Mesenchymal stem cell (in vitro differentiated cells and primary cell): Measurements from ENCODE around the gene MICALL1.
A peak's percentile ranks its signal among the peaks of the same experiment; 100 is the strongest.

Experiments used
- DNase-seq: peaks from one replicate; pipeline ENCODE4 v3.0.0-alpha.2; 2013
- H2AFZ ChIP-seq: one replicate; pipeline ENCODE4 v1.6.1; 2013; ENCODE audit warnings: low read depth, mild to moderate bottlenecking, control low read depth, inconsistent platforms, low read length, moderate library complexity
- H2AK5ac ChIP-seq: 2 replicates; pipeline ENCODE4 v1.6.1; 2013; ENCODE audit warnings: low read length, moderate library complexity, mild to moderate bottlenecking, inconsistent platforms; ENCODE audit not compliant: severe bottlenecking
- H2BK120ac ChIP-seq: one replicate; pipeline ENCODE4 v1.6.1; 2013; ENCODE audit warnings: low read depth, mild to moderate bottlenecking, inconsistent platforms, low read length, moderate library complexity
- H2BK12ac ChIP-seq, 2 experiments: one replicate each; pipeline ENCODE4 v1.6.1; 2013; ENCODE audit warnings: inconsistent platforms in 2 of 2, low read length in 2 of 2, mild to moderate bottlenecking in 2 of 2, moderate library complexity in 2 of 2, control low read depth in 1 of 2
- H2BK15ac ChIP-seq: one replicate; pipeline ENCODE4 v1.6.1; 2013; ENCODE audit warnings: mild to moderate bottlenecking, low read depth, inconsistent platforms; ENCODE audit not compliant: poor library complexity, severe bottlenecking
- H2BK5ac ChIP-seq: 2 replicates; pipeline ENCODE4 v1.6.1; 2013; ENCODE audit warnings: low read depth, mild to moderate bottlenecking, low read length, control low read depth, inconsistent platforms; ENCODE audit not compliant: poor library complexity, severe bottlenecking
- H3K14ac ChIP-seq, 2 experiments: one replicate each; pipeline ENCODE4 v1.6.1; 2013; ENCODE audit warnings: inconsistent platforms in 2 of 2, low read length in 2 of 2, control low read depth in 1 of 2, mild to moderate bottlenecking in 1 of 2, moderate library complexity in 1 of 2
- H3K18ac ChIP-seq, 2 experiments: one replicate each; pipeline ENCODE4 v1.6.1; 2013; ENCODE audit warnings: inconsistent platforms in 2 of 2, low read length in 2 of 2, control low read depth in 1 of 2, low read depth in 1 of 2, mild to moderate bottlenecking in 1 of 2
- H3K23ac ChIP-seq, 2 experiments: one replicate each; pipeline ENCODE4 v1.6.1; 2013; ENCODE audit warnings: inconsistent platforms in 2 of 2, low read length in 2 of 2, mild to moderate bottlenecking in 2 of 2, moderate library complexity in 2 of 2, control low read depth in 1 of 2
- H3K27ac ChIP-seq: 2 replicates; pipeline ENCODE4 v1.5.1; 2013; ENCODE audit warnings: mild to moderate bottlenecking, moderate library complexity, low read length, control low read depth, inconsistent platforms; ENCODE audit not compliant: poor library complexity, severe bottlenecking
- H3K27me3 ChIP-seq, 2 experiments: 2 replicates each; pipeline versions ENCODE4 v1.6.1 to v1.7.0; 2013; ENCODE audit warnings: low read length in 2 of 2, mild to moderate bottlenecking in 2 of 2, moderate library complexity in 2 of 2, control low read depth in 1 of 2, inconsistent platforms in 1 of 2; ENCODE audit not compliant: control insufficient read depth in 1 of 2, insufficient read depth in 1 of 2
- H3K36me3 ChIP-seq, 2 experiments: 2 replicates each; pipeline versions ENCODE4 v1.6.1 to v1.7.0; 2013; ENCODE audit warnings: low read length in 2 of 2, control low read depth in 1 of 2, inconsistent platforms in 1 of 2, low read depth in 1 of 2, mild to moderate bottlenecking in 1 of 2; ENCODE audit not compliant: insufficient read depth in 2 of 2, control insufficient read depth in 1 of 2
- H3K4ac ChIP-seq, 2 experiments: one replicate each; pipeline ENCODE4 v1.6.1; 2013; ENCODE audit warnings: inconsistent platforms in 2 of 2, low read length in 2 of 2, mild to moderate bottlenecking in 2 of 2, moderate library complexity in 2 of 2, control low read depth in 1 of 2, low read depth in 1 of 2
- H3K4me1 ChIP-seq: 2 replicates; pipeline ENCODE4 v1.6.1; 2013; ENCODE audit warnings: low read depth, low read length, control low read depth; ENCODE audit not compliant: control insufficient read depth, insufficient read depth
- H3K4me2 ChIP-seq: 2 replicates; pipeline ENCODE4 v1.6.1; 2013; ENCODE audit warnings: low read length, mild to moderate bottlenecking, inconsistent platforms; ENCODE audit not compliant: poor library complexity, severe bottlenecking
- H3K4me3 ChIP-seq, 2 experiments: 2 replicates each; pipeline versions ENCODE4 v1.5.1 to v1.7.0; 2013; ENCODE audit warnings: low read length in 2 of 2, mild to moderate bottlenecking in 2 of 2, control low read depth in 1 of 2, low read depth in 1 of 2; ENCODE audit not compliant: insufficient read depth in 1 of 2
- H3K79me1 ChIP-seq: replicated peaks from 2 replicates; pipeline ENCODE4 v1.6.1; 2013; ENCODE audit warnings: mild to moderate bottlenecking, control low read depth, low read length, inconsistent platforms; ENCODE audit not compliant: poor library complexity, severe bottlenecking
- H3K9ac ChIP-seq: 2 replicates; pipeline ENCODE4 v1.7.0; 2013; ENCODE audit warnings: mild to moderate bottlenecking, low read length, moderate library complexity
- H3K9me3 ChIP-seq: 2 replicates; pipeline ENCODE4 v1.7.0; 2013; ENCODE audit warnings: mild to moderate bottlenecking, low read length; ENCODE audit not compliant: control insufficient read depth
- H4K8ac ChIP-seq: one replicate; pipeline ENCODE4 v1.6.1; 2013; ENCODE audit warnings: inconsistent platforms, mild to moderate bottlenecking, low read length, moderate library complexity
- H4K91ac ChIP-seq: one replicate; pipeline ENCODE4 v1.6.1; 2013; ENCODE audit warnings: mild to moderate bottlenecking, low read length, inconsistent platforms
- WGBS: methylation state at CpG from one replicate; pipeline ENCODE4 v1.1.7; 2013; ENCODE audit warnings: mixed read lengths; 5-methylcytosine and 5-hydroxymethylcytosine counted together

MICALL1 gene

DNA sequence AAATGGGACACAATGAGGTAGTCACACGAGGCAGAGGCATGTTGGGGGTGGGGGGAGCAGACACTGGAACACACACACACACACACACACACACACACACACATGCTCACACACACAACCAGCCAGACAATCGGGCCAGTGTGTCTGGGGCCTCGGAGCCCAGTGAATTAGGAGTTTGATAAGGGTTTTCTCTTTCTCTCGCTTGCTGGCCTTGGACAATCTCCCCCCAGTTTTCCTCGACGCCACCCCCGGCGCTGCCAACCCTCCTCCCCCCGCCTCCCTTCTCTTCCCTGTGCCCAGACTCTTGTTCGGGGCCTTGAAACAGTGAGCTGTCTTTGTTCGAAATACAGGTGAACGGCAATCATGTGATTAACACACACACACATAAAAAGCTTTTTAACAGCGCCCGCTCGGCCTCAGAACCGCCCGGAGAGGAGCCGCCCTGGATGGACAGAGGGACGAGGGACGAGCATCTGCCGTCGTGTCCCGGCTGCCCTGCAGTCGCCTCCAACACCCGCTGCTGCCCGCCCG lies 79.7 kb downstream of the MICALL1 start:
- Histone ChIP-seq H2AFZ (no peak overlapping the region), H3K36me3 (peaks cover 0 to 24% of the 10 kb centered on the region in 2 experiments), H3K4me2 (no peak overlapping the region)

DNA sequence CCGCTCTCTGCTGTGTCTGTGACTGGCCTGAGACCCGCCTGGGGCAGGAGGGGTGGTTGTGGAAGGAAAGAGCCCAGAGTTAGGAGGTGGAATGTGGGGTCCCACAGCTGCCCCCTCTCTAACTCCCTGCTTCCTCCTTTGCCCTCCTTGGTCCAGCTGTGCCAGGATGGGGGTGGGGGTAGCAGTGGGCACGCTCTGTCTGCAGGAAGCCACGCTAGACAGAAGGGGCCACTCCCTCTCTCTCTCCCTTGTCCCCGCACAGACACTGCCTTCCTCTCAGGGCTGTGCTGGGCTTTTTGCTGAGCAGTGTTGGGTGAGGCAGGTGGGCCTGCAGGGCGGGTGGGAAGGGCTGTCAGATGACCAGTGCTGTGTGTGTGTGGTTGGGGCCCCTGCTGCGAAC lies 80.3 kb downstream of the MICALL1 start:
- Histone ChIP-seq H3K9ac (no peak overlapping the region), H2AK5ac (no peak overlapping the region), H3K9me3 (no peaks in the 10 kb centered on the region), H4K8ac (no peak overlapping the region), H3K36me3 (peaks cover 0 to 19% of the 10 kb centered on the region in 2 experiments), H2BK15ac (no peak overlapping the region), H3K4ac (no peak overlapping the region), H3K14ac (no peak overlapping the region), H3K79me1 (no peaks in the 10 kb centered on the region), H2BK5ac (no peak overlapping the region), H3K4me3 (no peak overlapping the region), H2AFZ (no peak overlapping the region), H3K4me1 (peaks cover 4% of the 10 kb centered on the region), H3K27ac (no peak overlapping the region), H3K18ac (no peak overlapping the region), H2BK12ac (no peak overlapping the region), H4K91ac (peak overlapping the region; percentile 28), H3K27me3 (peaks cover 0 to 29% of the 10 kb centered on the region in 2 experiments), H2BK120ac (no peak overlapping the region), H3K4me2 (no peak overlapping the region), H3K23ac (no peak overlapping the region)
- no CpG with 5 or more reads among the region's 7 CpGs for WGBS
- no peak for DNase-seq

More for the DNA sequence above, 79.7 kb downstream of the MICALL1 start:
- no peak overlapping the region for H3K9ac ChIP-seq
- no peak overlapping the region for H2BK5ac ChIP-seq
- H2AK5ac ChIP-seq, result no peak overlapping the region
- no peak overlapping the region for H3K23ac ChIP-seq
- 87% methylated on average over 22 of the region's 27 CpGs for WGBS
- no peak overlapping the region for H2BK12ac ChIP-seq
- H3K4me3 ChIP-seq, result no peak overlapping the region
- H3K27me3 ChIP-seq, result peaks cover 0 to 32% of the 10 kb centered on the region in 2 experiments
- no peak overlapping the region for H4K8ac ChIP-seq
- H3K27ac ChIP-seq, result no peak overlapping the region
- H4K91ac ChIP-seq, result no peak overlapping the region
- no peak overlapping the region for H2BK120ac ChIP-seq
- H3K18ac ChIP-seq, result no peak overlapping the region
- H2BK15ac ChIP-seq, result no peak overlapping the region
- H3K9me3 ChIP-seq, result no peaks in the 10 kb centered on the region
- no peak overlapping the region for H3K14ac ChIP-seq
- H3K4ac ChIP-seq, result no peak overlapping the region
- H3K4me1 ChIP-seq, result peaks cover 4% of the 10 kb centered on the region
- no peaks in the 10 kb centered on the region for H3K79me1 ChIP-seq
- DNase-seq, result no peak

DNA sequence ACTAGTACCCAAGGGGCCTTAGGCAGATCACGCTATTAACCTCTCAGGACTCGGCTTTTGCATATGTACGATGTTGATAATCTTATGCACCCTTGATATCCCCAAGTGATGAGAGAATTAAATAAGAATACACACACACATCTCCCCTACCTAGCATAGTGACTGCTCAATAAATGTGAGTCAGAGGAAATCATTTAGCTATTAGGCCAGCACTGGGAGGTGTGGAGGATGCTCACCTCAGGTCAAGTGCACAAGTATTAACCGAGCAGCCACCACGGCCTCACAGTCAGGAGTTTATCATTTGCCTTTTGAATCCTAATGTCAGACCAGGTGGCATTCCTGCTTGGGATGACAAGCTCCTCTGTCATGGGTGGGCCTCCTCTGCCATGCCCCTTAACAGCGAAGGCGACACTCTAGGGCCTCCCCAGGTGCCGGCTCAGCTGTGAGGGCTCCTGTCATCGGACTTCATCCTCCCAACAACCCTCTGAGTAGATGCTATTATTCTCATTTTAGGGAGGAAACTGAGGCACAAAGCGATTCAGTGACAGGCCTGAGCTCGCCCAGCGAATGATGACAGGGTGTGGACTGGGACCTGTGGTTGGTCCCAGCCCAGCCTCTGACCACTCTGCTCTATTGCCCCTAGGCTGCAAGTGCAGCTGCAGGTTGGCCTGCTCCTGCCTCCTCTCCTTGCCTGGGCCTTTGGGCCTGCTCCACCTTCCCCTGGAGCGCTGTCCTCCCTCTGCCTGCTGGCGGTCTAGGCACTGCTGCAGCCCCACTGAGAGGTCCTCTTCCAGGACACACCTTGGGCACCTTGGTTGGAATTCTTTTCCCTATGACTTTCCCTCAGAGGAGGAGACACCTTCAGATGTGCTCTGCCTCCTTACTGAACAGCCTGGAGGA lies 83.3 kb downstream of the MICALL1 start:
- Histone ChIP-seq H3K4me1 (no peaks in the 10 kb centered on the region), H3K18ac (no peak overlapping the region), H3K79me1 (no peaks in the 10 kb centered on the region), H3K9ac (no peak overlapping the region), H3K4me3 (no peak overlapping the region), H2BK120ac (no peak overlapping the region), H3K4ac (no peak overlapping the region), H3K14ac (no peak overlapping the region), H2BK15ac (no peak overlapping the region), H3K27ac (no peak overlapping the region), H2AFZ (no peak overlapping the region), H3K27me3 (peaks cover 0 to 16% of the 10 kb centered on the region in 2 experiments), H3K36me3 (peaks cover 0 to 9% of the 10 kb centered on the region in 2 experiments), H3K9me3 (no peaks in the 10 kb centered on the region), H4K8ac (no peak overlapping the region), H2BK12ac (no peak overlapping the region), H3K4me2 (no peak overlapping the region), H4K91ac (no peak overlapping the region), H2BK5ac (no peak overlapping the region), H2AK5ac (no peak overlapping the region), H3K23ac (no peak overlapping the region)
- 91% methylated on average over 11 of the region's 14 CpGs for WGBS
- DNase-seq, result no peak

DNA sequence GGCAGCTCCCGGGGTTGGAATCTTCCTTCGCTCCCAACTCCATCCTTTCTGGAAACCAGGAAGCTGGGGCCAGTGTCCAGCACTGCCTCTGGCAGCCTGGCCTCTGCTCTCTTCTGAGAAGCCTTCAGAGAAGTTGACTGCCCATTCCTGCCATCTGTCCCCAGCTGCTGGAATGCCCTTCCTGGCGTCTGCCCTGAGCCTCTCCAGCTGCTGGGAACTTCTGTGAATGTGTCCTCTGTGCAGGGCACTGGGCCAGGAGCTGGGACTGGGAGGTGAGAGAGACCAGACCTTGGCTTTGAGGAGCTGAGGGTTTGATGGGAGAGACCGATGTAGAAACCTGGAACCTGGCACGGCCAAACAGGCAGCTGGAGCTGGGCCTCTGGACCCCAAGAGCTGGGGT lies 84.2 kb downstream of the MICALL1 start:
- DNase-seq, result no peak
- Histone ChIP-seq H3K27ac (no peak overlapping the region), H4K8ac (no peak overlapping the region), H3K4me2 (no peak overlapping the region), H3K9me3 (no peaks in the 10 kb centered on the region), H2BK12ac (no peak overlapping the region), H3K79me1 (no peaks in the 10 kb centered on the region), H3K4ac (no peak overlapping the region), H3K23ac (no peak overlapping the region), H3K36me3 (peaks cover 0 to 5% of the 10 kb centered on the region in 2 experiments), H3K9ac (no peak overlapping the region), H2BK5ac (no peak overlapping the region), H2BK15ac (no peak overlapping the region), H2AFZ (no peak overlapping the region), H4K91ac (no peak overlapping the region), H3K4me1 (no peaks in the 10 kb centered on the region), H3K4me3 (no peak overlapping the region), H3K18ac (no peak overlapping the region), H2BK120ac (no peak overlapping the region), H2AK5ac (no peak overlapping the region), H3K14ac (no peak overlapping the region), H3K27me3 (peaks cover 0 to 16% of the 10 kb centered on the region in 2 experiments)
- WGBS, result 88% methylated on average over 5 of the region's 5 CpGs
